GM12865 (cell line): ENCODE measurements around the gene GJC2.

Experiments used
- DNase-seq: peaks from one replicate; pipeline ENCODE4 v3.0.0; 2010; ENCODE audit warnings: low read depth
- H3K4me3 ChIP-seq: 2 replicates; pipeline ENCODE4 v1.5.1; 2011; ENCODE audit warnings: mild to moderate bottlenecking, low read depth, low read length, control low read depth
- TF ChIP-seq, protein P1 (sequence below): IDR thresholded peaks from 2 replicates; pipeline ENCODE4 v1.5.1; 2011; ENCODE audit warnings: low read length, control low read depth, low read depth, inconsistent platforms; ENCODE audit not compliant: insufficient read depth; ENCODE audit errors: missing control alignments

The GJC2 gene

DNA sequence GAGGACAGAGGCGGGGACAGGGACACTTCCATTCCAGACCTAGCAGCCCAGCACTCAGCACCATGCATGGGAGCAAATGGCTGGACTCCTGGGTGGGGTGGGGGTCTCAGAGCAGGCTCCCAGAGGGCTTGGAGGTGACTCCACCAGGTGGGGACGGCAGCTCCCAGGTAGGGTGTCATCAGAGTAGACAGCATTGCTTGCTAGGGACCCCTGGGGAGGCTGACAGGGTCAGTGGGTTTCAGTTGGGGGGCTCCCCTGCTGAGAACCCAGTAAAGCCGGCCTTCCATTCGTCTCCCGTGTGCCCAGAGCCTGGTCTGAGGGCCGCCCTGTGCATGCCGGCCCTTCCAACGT is 4.8 kb upstream of the GJC2 start:
- H3K4me3 ChIP-seq: no peak overlapping the region
- no peak for DNase-seq
- TF ChIP-seq, protein P1, sequence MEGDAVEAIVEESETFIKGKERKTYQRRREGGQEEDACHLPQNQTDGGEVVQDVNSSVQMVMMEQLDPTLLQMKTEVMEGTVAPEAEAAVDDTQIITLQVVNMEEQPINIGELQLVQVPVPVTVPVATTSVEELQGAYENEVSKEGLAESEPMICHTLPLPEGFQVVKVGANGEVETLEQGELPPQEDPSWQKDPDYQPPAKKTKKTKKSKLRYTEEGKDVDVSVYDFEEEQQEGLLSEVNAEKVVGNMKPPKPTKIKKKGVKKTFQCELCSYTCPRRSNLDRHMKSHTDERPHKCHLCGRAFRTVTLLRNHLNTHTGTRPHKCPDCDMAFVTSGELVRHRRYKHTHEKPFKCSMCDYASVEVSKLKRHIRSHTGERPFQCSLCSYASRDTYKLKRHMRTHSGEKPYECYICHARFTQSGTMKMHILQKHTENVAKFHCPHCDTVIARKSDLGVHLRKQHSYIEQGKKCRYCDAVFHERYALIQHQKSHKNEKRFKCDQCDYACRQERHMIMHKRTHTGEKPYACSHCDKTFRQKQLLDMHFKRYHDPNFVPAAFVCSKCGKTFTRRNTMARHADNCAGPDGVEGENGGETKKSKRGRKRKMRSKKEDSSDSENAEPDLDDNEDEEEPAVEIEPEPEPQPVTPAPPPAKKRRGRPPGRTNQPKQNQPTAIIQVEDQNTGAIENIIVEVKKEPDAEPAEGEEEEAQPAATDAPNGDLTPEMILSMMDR: no peak

DNA sequence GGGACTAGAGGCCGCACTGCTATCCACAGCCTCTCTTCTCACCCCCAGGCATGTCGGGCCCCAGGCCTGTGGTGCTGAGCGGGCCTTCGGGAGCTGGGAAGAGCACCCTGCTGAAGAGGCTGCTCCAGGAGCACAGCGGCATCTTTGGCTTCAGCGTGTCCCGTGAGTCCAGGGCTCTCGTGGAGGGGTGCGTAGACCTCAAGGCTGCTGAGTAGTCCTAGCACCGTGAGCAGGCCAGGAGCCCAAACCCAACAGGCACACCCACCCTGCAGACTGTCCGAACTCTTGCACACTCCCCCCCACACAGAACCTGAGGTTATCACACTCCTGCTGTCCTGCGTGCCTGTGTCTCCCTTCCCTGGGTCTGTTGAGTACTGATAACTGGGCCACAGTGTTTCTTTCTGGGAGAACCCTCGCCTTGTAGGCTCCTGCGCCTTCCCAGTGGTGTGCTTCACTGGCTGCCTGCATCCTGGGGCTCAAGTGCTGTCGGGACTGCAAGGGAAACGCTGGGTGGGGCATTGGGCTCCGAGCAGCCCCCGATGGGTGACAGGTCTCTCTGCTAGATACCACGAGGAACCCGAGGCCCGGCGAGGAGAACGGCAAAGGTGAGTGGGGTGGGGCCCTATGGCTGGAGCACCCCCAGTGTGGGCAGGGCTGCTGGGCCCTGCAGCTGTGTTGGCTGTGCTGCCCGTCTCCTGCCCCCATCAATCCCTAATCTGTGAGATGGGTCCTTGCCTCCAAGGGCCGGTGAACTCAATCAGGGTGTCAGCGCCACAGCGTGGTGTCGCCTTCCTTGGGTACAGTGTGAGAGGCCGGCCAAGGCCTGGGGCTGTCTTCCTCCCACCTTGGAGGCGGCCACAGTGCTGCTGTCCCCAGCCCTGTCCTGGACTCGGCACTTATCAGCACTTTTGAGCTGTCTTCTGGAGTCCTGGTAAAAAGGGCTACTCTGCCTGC is 4.0 kb upstream of the GJC2 start:
- no peak for DNase-seq
- TF ChIP-seq, protein P1: no peak
- no peak overlapping the region for H3K4me3 ChIP-seq

DNA sequence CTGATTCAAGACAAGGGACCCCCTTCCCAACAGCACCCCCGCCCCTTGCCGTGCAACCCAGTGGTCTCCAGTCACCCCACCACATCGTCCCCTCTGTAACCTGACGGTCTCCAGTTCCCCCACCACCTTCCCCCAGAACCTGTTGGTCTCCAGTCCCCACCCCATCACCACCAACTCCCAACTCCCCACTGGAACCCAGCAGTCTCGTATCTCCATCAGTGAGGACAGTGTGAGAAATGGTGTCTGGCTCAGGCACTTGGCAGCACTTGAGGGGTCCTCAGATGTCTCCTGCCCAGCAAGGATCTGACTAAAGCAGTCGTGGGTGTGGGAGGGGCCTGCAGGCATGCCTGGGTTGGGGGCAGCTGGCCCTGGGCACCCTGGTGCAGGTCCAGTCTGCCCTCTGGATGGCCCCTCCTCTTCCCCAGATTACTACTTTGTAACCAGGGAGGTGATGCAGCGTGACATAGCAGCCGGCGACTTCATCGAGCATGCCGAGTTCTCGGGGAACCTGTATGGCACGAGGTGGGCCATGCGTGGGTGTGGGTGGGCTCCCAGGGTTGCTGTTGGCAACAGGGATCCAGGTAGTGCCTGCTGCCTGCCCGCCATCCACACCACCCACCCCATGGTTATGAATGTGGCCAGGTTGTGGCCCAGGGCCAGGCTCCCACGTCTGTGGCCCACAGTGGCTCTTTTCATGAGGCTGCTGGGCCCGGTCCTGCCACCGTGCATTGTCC is 3.1 kb upstream of the GJC2 start:
- TF ChIP-seq, protein P1: no peak
- H3K4me3 ChIP-seq: no peak overlapping the region
- DNase-seq: no peak

DNA sequence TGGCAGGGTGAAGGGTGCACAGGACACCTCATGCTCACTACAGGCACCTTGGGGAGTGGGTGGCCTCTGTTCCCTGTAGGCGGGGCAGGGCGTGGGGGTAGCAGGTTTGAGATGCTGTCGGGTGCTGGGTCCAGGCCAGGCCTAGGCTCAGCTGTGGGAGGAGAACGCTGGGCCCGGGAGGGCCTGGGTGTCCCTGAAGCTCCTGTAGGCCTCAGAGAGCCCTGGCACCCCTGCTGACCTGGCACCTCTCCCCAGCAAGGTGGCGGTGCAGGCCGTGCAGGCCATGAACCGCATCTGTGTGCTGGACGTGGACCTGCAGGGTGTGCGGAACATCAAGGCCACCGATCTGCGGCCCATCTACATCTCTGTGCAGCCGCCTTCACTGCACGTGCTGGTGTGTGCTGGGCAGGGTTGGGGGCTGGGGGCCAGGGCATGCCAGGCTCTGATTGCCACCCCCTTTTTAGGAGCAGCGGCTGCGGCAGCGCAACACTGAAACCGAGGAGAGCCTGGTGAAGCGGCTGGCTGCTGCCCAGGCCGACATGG is 2.5 kb upstream of the GJC2 start:
- DNase-seq: no peak
- TF ChIP-seq, protein P1: no peak
- no peak overlapping the region for H3K4me3 ChIP-seq

DNA sequence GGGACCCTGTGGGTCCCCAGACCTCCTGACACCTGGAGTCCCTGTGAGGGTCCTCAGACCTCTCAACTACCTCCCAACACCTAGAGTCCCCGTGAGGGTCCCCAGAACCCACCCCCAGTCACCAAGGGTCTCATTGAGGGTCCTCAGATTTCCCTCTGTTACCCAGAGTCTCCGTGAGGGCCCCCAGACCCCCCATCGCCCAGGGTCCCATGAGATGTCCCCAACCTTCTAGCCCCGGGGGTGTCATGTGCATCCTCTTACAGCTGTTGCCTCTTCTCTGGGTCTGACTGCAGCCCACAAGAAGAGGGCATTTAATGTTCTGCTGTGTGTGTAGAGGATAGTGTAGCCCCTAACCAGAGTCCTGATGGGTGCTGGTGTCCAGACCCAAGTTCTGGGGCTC is 2.0 kb upstream of the GJC2 start:
- DNase-seq: no peak
- no peak overlapping the region for H3K4me3 ChIP-seq
- TF ChIP-seq, protein P1: no peak

DNA sequence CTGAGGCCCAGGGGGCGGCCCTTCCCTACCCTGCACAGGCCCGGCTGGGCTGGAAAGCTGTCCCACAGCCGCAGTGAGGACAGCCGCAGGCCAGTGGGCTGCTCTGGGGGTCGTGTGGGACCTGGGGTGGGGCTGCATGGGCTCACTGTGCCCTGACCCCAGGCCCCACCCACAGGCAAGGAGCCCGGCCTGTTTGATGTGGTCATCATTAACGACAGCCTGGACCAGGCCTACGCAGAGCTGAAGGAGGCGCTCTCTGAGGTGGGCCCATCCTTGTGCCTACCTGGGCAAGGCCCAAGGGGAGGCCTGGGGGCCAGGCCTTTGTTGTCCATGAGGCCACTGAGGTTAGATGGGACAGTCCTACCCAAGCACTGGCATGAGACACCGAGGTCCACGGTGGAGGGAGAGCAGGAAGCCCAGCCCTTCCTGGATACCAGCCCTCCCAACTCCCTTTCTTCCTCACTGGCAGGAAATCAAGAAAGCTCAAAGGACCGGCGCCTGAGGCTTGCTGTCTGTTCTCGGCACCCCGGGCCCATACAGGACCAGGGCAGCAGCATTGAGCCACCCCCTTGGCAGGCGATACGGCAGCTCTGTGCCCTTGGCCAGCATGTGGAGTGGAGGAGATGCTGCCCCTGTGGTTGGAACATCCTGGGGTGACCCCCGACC is 1.4 kb upstream of the GJC2 start:
- DNase-seq: no peak
- H3K4me3 ChIP-seq: no peak overlapping the region
- TF ChIP-seq, protein P1: no peak
